Cerebellar nuclear complex (tissue), 1 donor: ENCODE data around the gene GID8.

Source experiments
- DNase-seq, 2 experiments: peaks; one replicate each; lab custom pipeline; 2025; lab: John Stamatoyannopoulos, UW

Gene GID8

GRCh38 chr20:62938105-62938888, at the start of gene GID8:
GID8 (plus strand) TSS chr20:62938147; CDS start chr20:62941503, 3,356 bp downstream.
- DNase-seq = no peak

DNA sequence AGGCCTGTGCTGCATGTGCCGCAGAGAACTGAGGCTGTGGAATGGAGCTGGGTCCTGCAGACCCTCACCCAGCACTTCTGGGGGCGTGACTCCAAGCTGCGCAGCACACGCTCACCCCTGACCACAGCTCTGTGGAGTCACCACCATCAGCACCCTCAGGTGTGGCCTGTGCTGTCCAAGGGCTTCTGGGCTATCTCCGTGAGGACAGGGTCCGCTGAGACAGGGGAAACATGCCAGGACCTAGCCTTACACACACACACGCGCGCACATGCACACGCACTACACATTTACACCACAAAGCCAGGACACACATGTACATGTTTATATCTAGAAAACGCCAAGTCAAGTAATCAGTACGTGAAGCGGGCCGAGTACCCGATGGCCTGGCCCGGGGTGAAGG, 49.5 kb upstream of the GID8 start:
- no peak for DNase-seq

DNA sequence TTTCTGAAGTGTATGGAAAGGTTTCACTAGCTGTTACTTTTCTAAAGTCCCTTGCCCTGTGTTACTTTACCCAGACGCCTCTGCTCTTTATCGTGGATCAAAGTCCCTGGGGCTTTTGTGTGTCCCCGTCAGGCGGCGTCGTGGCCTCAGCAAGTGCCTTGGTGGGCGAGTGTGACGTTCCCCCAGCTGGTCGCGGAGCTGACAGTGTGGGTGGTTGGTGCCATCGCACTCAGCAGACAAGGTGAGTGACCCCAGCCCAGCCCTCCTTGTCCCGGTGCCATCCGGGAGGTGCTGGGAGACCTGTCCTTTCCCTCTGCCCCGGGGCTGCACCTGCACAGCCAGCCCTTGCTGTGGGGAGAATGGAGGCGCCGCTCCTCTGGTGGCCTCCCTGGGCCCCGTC, 49.0 kb upstream of the GID8 start:
- DNase-seq = no peak

GRCh38 chr20:62889411-62889810, 48.5 kb upstream of the GID8 start:
- DNase-seq = no peak

GRCh38 chr20:62889871-62890270, 48.1 kb upstream of the GID8 start:
- DNase-seq = no peak

- no peak for DNase-seq
Observed at GRCh38 chr20:62890444-62890843, 47.5 kb upstream of the GID8 start.

DNA sequence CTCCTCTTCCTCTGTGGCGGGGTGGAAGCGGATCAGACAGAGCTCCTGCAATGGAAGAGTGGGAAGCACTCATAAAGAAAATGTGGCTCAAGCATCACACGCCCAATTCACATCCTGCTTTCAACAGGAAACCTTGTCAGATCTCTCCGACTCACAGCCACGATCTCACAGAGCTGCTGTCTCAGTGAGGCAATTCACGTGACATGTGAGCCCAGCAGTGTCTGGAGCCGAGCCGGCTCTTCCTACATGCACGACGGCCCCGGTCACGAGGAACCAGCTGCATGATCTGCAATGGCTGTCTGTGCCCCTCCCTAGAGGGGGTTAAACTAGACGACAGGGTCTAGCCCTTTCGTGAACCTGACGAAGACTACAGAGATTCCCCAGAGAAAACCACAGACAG, 46.8 kb upstream of the GID8 start:
- no peak for DNase-seq

DNA sequence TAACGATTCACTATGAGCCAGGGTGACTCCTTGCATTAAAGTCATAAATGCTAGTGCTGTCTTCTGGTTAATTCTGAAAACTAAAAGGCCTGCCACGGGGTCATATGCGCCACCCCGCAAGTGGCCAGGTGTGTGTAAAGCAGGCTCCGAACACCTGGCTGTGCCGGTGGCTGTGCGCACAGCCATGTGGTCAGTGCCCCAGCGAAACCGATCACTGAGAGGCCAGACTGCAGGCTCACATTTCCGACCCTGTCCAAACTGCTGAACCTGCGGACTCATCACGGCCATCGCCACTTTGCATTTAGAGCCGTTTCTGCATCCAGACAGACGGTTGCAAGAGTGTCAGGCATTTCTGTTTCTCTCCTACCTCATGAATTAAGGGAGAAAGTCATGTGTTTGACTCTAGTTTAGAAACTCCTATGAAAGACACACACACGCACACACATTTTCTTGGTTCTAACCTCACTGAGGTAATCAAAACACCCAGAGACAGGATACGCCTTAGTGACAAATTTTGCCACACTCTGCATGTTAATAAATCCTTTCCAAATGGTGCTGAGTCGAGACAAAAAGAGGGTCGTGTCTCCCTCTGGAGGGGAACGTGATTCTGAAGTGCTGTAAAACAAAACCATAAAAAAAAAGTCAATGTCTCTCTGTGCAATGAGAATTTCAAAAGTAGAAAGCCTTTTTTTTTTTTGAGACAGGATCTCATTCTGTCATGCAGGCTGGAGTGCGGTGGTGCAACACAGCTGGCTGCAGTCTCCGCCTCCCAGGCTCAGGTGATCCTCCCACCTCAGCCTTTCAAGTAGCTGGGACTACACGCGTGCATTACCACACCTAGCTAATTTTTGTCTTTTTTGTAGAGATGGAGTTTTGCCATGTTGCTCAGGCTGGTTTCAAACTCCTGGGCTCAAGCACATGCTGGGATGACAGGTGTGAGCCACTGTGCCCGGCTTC, 45.3 kb upstream of the GID8 start:
- no peak for DNase-seq

DNA sequence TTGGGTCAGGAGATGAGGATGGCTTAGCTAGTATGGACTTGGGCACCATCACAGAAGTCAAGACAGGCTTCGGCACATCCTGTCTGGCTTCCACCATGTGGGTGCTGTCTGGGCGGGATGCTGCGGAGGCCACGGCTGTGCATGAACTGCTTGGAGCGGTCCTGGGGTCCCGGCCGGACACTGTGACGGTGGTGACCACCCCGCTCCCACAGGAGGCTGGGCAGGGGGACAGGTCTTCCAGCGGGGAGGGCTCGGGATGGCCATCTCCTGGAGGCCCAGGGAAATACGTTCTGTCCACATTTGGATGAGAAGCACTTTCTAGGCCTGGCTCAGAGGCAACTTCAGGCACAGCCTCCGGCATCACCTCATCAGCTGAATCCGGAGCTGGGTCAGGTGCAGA, 44.2 kb upstream of the GID8 start:
- DNase-seq = no peak

DNA sequence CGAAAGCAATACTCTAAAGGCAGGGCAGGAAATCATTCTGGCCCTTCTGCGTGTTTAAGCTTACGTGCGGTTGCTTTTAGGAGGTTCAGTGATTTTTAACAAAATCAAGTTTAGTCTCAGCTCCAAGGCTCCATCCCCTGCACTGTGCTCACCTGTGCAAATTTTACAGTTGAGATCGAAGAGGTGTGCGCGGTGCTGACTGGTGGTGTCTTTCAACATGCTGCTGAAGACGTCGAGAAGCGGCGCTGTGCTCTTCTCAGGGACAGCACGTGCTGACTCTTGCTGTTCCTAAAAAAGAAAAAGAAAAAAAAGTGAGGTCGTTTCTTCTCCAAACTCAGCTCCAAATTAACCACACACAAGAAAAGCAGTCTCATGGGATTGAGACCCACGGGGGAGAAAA, 43.7 kb upstream of the GID8 start:
- DNase-seq = no peak

DNA sequence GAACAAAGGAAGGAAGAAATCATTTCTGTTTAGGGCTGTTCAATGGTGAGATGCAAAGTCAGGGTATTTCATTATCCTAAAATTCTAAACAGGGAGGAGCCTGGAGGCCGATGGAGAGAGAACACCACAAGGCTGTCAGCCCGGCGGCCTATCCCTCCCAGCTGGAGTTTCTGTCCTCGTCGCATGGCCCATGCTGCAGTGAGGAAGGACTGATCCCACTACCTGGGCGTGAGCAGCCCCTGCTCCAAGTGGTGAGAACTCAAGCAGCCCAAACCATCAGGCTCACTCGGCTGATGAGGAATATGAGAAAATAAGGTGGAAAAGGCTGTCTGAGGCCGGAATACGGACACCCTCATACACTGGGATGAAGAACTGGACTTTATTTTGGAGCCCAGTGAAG, 42.4 kb upstream of the GID8 start:
- no peak for DNase-seq

GRCh38 chr20:62896526-62896925, 41.4 kb upstream of the GID8 start:
- no peak for DNase-seq

- no peak for DNase-seq
Observed at GRCh38 chr20:62897666-62898065, 40.3 kb upstream of the GID8 start.

DNA sequence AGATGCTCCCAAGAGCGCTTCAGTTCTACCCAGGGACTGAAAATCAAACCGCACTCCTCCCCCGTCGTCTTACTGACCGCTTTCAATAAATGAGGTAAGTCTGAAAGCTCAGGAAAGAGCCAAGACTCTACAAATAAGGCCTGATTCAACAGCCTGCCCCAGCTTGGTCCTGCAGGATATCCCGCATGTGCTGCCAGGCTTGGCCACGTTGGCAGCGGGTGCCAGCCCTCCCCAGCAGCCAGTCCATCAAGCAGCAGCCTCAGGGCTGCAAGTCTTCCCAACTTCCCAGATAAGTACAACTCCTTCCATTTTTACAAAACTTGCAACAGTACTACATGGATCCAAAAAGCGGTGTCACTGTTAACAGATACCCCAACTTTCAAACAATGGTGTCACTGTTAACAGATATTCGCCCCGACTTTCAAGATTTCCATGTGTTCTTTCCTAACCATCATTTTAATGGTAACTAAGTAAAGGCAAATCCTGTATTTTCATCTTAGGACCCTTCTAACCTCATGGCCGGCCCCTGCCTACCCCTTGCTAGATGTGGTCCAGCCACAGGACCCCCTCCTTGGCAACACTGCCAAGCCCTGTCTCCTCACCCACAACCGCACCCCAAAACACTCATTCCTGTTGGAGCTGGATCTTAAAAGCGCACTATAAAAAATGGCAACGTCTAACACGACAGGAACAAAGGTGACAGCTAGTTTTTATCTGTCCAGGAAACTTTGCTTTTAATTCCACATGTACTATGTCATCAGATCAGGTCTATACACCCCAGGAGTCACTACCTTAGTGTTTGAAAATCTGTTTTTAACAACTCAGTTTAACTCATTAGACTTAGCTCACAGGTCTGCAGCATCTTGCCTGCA, 39.6 kb upstream of the GID8 start:
- no peak for DNase-seq

GRCh38 chr20:62898970-62899632, 38.8 kb upstream of the GID8 start:
- no peak for DNase-seq

GRCh38 chr20:62899633-62900051, 38.3 kb upstream of the GID8 start:
- no peak for DNase-seq

- DNase-seq = peak in 1 of 2 experiments; percentile 54
Observed at GRCh38 chr20:62900052-62900691, 37.8 kb upstream of the GID8 start.

DNA sequence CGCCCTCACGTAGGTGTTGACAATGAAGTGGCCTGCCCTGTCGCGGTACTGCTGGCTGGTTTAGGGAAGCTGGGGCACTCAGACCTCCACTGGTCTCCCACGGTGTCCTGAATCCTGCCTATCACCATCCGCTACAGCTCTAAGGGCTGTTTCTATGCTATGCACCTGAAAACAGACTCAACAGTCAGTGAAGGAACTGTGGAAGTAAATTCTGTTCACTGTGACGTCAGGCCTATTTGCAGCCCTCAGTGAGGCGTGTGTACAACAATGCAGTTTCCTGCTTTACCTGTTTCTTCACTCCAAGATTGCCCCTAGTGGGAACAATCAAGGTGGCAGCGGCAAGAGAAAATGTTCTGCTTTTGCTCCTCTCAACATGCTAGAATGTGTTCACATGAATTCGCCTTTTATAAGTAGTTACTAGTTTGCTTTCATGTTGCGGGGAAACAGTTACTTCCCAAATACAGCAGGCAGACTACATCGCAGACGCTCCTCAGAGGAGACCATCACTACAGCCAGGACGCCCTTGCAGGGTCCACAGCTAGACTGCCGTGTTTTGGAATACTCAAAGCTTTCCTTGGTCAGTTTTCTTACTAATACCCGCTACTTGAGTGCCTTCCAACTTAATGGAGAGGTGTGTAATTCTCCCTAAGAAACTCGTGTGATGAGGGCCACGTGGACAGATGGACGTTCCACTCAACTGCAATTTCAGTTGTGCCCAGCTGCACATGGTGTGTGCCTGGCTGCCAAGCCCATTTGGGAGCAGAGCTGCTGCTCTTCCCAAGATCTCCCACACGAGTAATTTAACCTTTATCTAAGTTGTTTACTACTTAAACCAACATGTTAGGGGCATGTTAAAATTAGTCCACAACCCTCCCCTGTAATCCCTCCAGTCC, 37.0 kb upstream of the GID8 start:
- no peak for DNase-seq

DNA sequence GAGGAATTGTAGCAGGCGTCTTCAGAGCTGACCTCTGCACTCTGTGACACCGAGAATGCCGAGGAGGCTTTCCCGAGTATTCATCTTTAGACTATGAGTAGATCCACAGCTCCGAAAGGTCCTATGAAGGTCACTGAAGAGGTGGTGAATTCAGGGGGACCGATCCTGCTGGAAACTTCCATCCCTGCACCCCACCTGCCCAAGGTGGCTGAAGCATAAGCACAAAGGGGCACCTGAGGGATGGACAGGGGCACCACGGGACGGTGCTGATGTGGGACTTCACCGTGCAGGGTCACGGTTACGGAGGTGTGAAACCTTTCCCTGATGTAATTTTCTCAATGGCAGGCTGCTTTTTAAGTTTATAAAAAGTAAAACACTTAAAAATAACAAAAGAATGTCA, 36.1 kb upstream of the GID8 start:
- no peak for DNase-seq
